Fibroblast of lung (primary cell): ENCODE results near the gene GRAMD4.

ENCODE experiments used
- CTCF ChIP-seq, 2 donors: IDR thresholded peaks in 1 of 2; conservative IDR thresholded peaks in 1 of 2; 1 replicate in 1 of 2; 2 replicates in 1 of 2; pipeline ENCODE4 v1.5.1; 2011 to 2012; ENCODE audit warnings: low read length in 2 of 2, control low read depth in 1 of 2, inconsistent platforms in 1 of 2, low read depth in 1 of 2, mild to moderate bottlenecking in 1 of 2
- EZH2 ChIP-seq: IDR thresholded peaks from 2 replicates; pipeline ENCODE4 v1.5.1; 2012; ENCODE audit warnings: low read length, control low read depth, mild to moderate bottlenecking; ENCODE audit errors: missing control alignments

- TF ChIP-seq CTCF (conservative IDR thresholded peaks at IDR 0.05 in 1 of 2, IDR thresholded peaks at IDR 0.05 in 1 of 2; ENCODE audit: low read depth in 1 of 2, low read length in 2 of 2) (no peak), EZH2 (no peak)
Observed at GRCh38 chr22:46595545-46595944, 24.6 kb upstream of the GRAMD4 start.
